ENCODE results near the gene CACNG7. TPM values are rescaled to one million over a fixed set of nuclear protein-coding genes. Genes with fewer than 3 reads are reported as not detected.
"Not testable (repeated sequence)": the region's sequence is repeated elsewhere in the genome, so short reads cannot be mapped to it uniquely, and the experiment has no call there.

Gene CACNG7
- total and polyA plus RNA-seq, 2 donors: 0.09 to 0.26 TPM

GRCh38 chr19:53942001-53942786, 33.1 kb downstream of the CACNG7 start:
- H3K4me1 ChIP-seq (ENCODE audit: insufficient read depth): no peaks in the 10 kb centered on the region
- no peak overlapping the region for H3K4me3 ChIP-seq (ENCODE audit: low read depth, low read length)
- WGBS: 5% methylated on average over 55 of the region's 55 CpGs
- no peaks in the 10 kb centered on the region for H3K36me3 ChIP-seq (ENCODE audit: insufficient read depth)
- no peak for DNase-seq (ENCODE audit: extremely low spot score)
- H3K27ac ChIP-seq (ENCODE audit: low read depth): no peak overlapping the region

GRCh38 chr19:53944416-53944815, 35.3 kb downstream of the CACNG7 start:
- Histone ChIP-seq H3K4me3 (ENCODE audit: low read depth, low read length) (no peak overlapping the region), H3K36me3 (ENCODE audit: insufficient read depth) (no peaks in the 10 kb centered on the region), H3K4me1 (ENCODE audit: insufficient read depth) (no peaks in the 10 kb centered on the region), H3K27ac (ENCODE audit: low read depth) (no peak overlapping the region)
- no peak for DNase-seq (ENCODE audit: extremely low spot score)
- WGBS: 80% methylated on average over 4 of the region's 4 CpGs

- DNase-seq (ENCODE audit: extremely low spot score): no peak
- H3K4me3 ChIP-seq (ENCODE audit: low read depth, low read length): no peak overlapping the region
- no peaks in the 10 kb centered on the region for H3K36me3 ChIP-seq (ENCODE audit: insufficient read depth)
- H3K27ac ChIP-seq (ENCODE audit: low read depth): no peak overlapping the region
- 88% methylated on average over 4 of the region's 4 CpGs for WGBS
- no peaks in the 10 kb centered on the region for H3K4me1 ChIP-seq (ENCODE audit: insufficient read depth)
Measured at GRCh38 chr19:53944933-53945332, 35.9 kb downstream of the CACNG7 start.

- no peak overlapping the region for H3K4me3 ChIP-seq (ENCODE audit: low read depth, low read length)
- DNase-seq (ENCODE audit: extremely low spot score): no peak
- no peaks in the 10 kb centered on the region for H3K4me1 ChIP-seq (ENCODE audit: insufficient read depth)
- H3K27ac ChIP-seq (ENCODE audit: low read depth): no peak overlapping the region
- no peaks in the 10 kb centered on the region for H3K36me3 ChIP-seq (ENCODE audit: insufficient read depth)
- WGBS: 41% methylated on average over 9 of the region's 9 CpGs
Measured at GRCh38 chr19:53945441-53945840, 36.4 kb downstream of the CACNG7 start.

GRCh38 chr19:53945998-53946397, 36.9 kb downstream of the CACNG7 start:
- Histone ChIP-seq H3K36me3 (ENCODE audit: insufficient read depth) (no peaks in the 10 kb centered on the region), H3K4me1 (ENCODE audit: insufficient read depth) (no peaks in the 10 kb centered on the region), H3K27ac (ENCODE audit: low read depth) (no peak overlapping the region), H3K4me3 (ENCODE audit: low read depth, low read length) (no peak overlapping the region)
- DNase-seq (ENCODE audit: extremely low spot score): no peak
- 96% methylated on average over 2 of the region's 2 CpGs for WGBS

- H3K4me3 ChIP-seq (ENCODE audit: low read depth, low read length): no peak overlapping the region
- H3K36me3 ChIP-seq (ENCODE audit: insufficient read depth): no peaks in the 10 kb centered on the region
- H3K27ac ChIP-seq (ENCODE audit: low read depth): no peak overlapping the region
- WGBS: 67% methylated on average over 5 of the region's 5 CpGs
- no peaks in the 10 kb centered on the region for H3K4me1 ChIP-seq (ENCODE audit: insufficient read depth)
- DNase-seq (ENCODE audit: extremely low spot score): no peak
Measured at GRCh38 chr19:53947624-53948023, 38.5 kb downstream of the CACNG7 start.

GRCh38 chr19:53948611-53949010, 39.5 kb downstream of the CACNG7 start:
- H3K36me3 ChIP-seq (ENCODE audit: insufficient read depth); DNase-seq (ENCODE audit: extremely low spot score); H3K27ac ChIP-seq (ENCODE audit: low read depth); H3K4me3 ChIP-seq (ENCODE audit: low read depth, low read length); H3K4me1 ChIP-seq (ENCODE audit: insufficient read depth): not testable (repeated sequence)
- WGBS: 87% methylated on average over 5 of the region's 5 CpGs

- no peaks in the 10 kb centered on the region for H3K4me1 ChIP-seq (ENCODE audit: insufficient read depth)
- WGBS: 53% methylated on average over 11 of the region's 11 CpGs
- no peak overlapping the region for H3K4me3 ChIP-seq (ENCODE audit: low read depth, low read length)
- H3K36me3 ChIP-seq (ENCODE audit: insufficient read depth): no peaks in the 10 kb centered on the region
- no peak for DNase-seq (ENCODE audit: extremely low spot score)
- H3K27ac ChIP-seq (ENCODE audit: low read depth): no peak overlapping the region
Measured at GRCh38 chr19:53951436-53951835, 42.4 kb downstream of the CACNG7 start.

GRCh38 chr19:53951947-53952346, 42.9 kb downstream of the CACNG7 start:
- DNase-seq (ENCODE audit: extremely low spot score): no peak
- H3K4me1 ChIP-seq (ENCODE audit: insufficient read depth): no peaks in the 10 kb centered on the region
- no peak overlapping the region for H3K4me3 ChIP-seq (ENCODE audit: low read depth, low read length)
- WGBS: 79% methylated on average over 9 of the region's 9 CpGs
- H3K27ac ChIP-seq (ENCODE audit: low read depth): no peak overlapping the region
- H3K36me3 ChIP-seq (ENCODE audit: insufficient read depth): no peaks in the 10 kb centered on the region

- Histone ChIP-seq H3K36me3 (ENCODE audit: insufficient read depth) (no peaks in the 10 kb centered on the region), H3K4me3 (ENCODE audit: low read depth, low read length) (no peak overlapping the region), H3K27ac (ENCODE audit: low read depth) (no peak overlapping the region), H3K4me1 (ENCODE audit: insufficient read depth) (no peaks in the 10 kb centered on the region)
- DNase-seq (ENCODE audit: extremely low spot score): no peak
- WGBS: 91% methylated on average over 8 of the region's 8 CpGs
Measured at GRCh38 chr19:53953383-53953782, 44.3 kb downstream of the CACNG7 start.

GRCh38 chr19:53957448-53958167, 48.5 kb downstream of the CACNG7 start:
- 3% methylated on average over 15 of the region's 15 CpGs for WGBS
- Histone ChIP-seq H3K36me3 (ENCODE audit: insufficient read depth) (no peaks in the 10 kb centered on the region), H3K4me3 (ENCODE audit: low read depth, low read length) (no peak overlapping the region), H3K27ac (ENCODE audit: low read depth) (no peak overlapping the region), H3K4me1 (ENCODE audit: insufficient read depth) (no peaks in the 10 kb centered on the region)
- no peak for DNase-seq (ENCODE audit: extremely low spot score)

- WGBS: 2% methylated on average over 14 of the region's 14 CpGs
Measured at GRCh38 chr19:53958168-53958571, 49.1 kb downstream of the CACNG7 start.

GRCh38 chr19:53958823-53959757, 50.0 kb downstream of the CACNG7 start:
- DNase-seq (ENCODE audit: extremely low spot score): no peak
- Histone ChIP-seq H3K27ac (ENCODE audit: low read depth) (no peak overlapping the region), H3K4me3 (ENCODE audit: low read depth, low read length) (no peak overlapping the region), H3K4me1 (ENCODE audit: insufficient read depth) (no peaks in the 10 kb centered on the region), H3K36me3 (ENCODE audit: insufficient read depth) (no peaks in the 10 kb centered on the region)
- 2% methylated on average over 22 of the region's 22 CpGs for WGBS

More at GRCh38 chr19:53958168-53958571, 49.1 kb downstream of the CACNG7 start:
- Histone ChIP-seq H3K4me3 (ENCODE audit: low read depth, low read length) (no peak overlapping the region), H3K27ac (ENCODE audit: low read depth) (no peak overlapping the region), H3K36me3 (ENCODE audit: insufficient read depth) (no peaks in the 10 kb centered on the region), H3K4me1 (ENCODE audit: insufficient read depth) (no peaks in the 10 kb centered on the region)
- DNase-seq (ENCODE audit: extremely low spot score): no peak
